K562 (cell line): Measurements from ENCODE around the gene CHPF2. TPM values are rescaled to one million over a fixed set of nuclear protein-coding genes. Genes with fewer than 3 reads are reported as not detected.

Experiments
- C11orf30 ChIP-seq: fragments of 450-650 bp; IDR thresholded peaks from 2 replicates; pipeline ENCODE4 v1.6.1; 2016; ENCODE audit warnings: low read depth, mild to moderate bottlenecking
- CREB3 ChIP-seq: fragments of 450-650 bp; conservative IDR thresholded peaks from 2 replicates; pipeline ENCODE4 v1.6.1; 2016; ENCODE audit warnings: missing genetic modification characterization, low read depth, mild to moderate bottlenecking, missing compliant biosample characterization, moderate library complexity
- CTCFL ChIP-seq: IDR thresholded peaks from 2 replicates; pipeline ENCODE4 v1.6.1; 2011; ENCODE audit warnings: borderline replicate concordance, low read depth, mild to moderate bottlenecking, moderate library complexity, low read length; ENCODE audit not compliant: insufficient read depth, poor library complexity, severe bottlenecking
- DEAF1 ChIP-seq: fragments of 450-650 bp; formaldehyde crosslinking; IDR thresholded peaks from 2 replicates; pipeline ENCODE4 v1.4.0; 2020; ENCODE audit warnings: mild to moderate bottlenecking, moderate library complexity
- FOXJ2 ChIP-seq: fragments of 200-800 bp; sonication (Bioruptor generic); IDR thresholded peaks from 2 replicates; pipeline ENCODE4 v1.6.1; 2016; ENCODE audit warnings: missing genetic modification characterization, missing compliant biosample characterization
- FOXM1 ChIP-seq, 2 experiments: fragments of 450-650 bp in 1 of 2; sonication (generic) in 1 of 2; formaldehyde crosslinking in 1 of 2; IDR thresholded peaks; 2 replicates each; pipeline versions ENCODE4 v1.6.1 to v1.9.0; 2017 to 2022; ENCODE audit warnings: low read depth in 2 of 2, mild to moderate bottlenecking in 2 of 2, missing genetic modification reagents in 1 of 2, moderate library complexity in 1 of 2
- FUS ChIP-seq: fragments of 200-400 bp; formaldehyde crosslinking; optimal IDR thresholded peaks from 2 replicates; pipeline ENCODE3; 2017; ENCODE audit warnings: low read depth, low read length
- HDAC3 ChIP-seq: fragments of 450-650 bp; IDR thresholded peaks from 2 replicates; pipeline ENCODE4 v1.6.1; 2018; ENCODE audit warnings: borderline replicate concordance, mild to moderate bottlenecking, moderate library complexity; ENCODE audit not compliant: partially characterized antibody
- KHSRP ChIP-seq: fragments of 450-650 bp; IDR thresholded peaks from 2 replicates; pipeline ENCODE4 v1.6.1; 2017
- PHB ChIP-seq: fragments of 250-450 bp; sonication (Bioruptor Pico); IDR thresholded peaks from 2 replicates; pipeline ENCODE4 v1.5.0; 2021
- POLR3G ChIP-seq: IDR thresholded peaks from 2 replicates; pipeline ENCODE4 v1.6.1; 2011; ENCODE audit not compliant: insufficient read length, insufficient replicate concordance; ENCODE audit errors: extremely low read depth
- RBM25 ChIP-seq: fragments of 200-400 bp; formaldehyde crosslinking; IDR thresholded peaks from 2 replicates; pipeline ENCODE4 v1.6.1; 2018; ENCODE audit warnings: low read length, low read depth, moderate library complexity; ENCODE audit not compliant: severe bottlenecking
- SMARCE1 ChIP-seq: fragments of 450-650 bp; IDR thresholded peaks from 2 replicates; pipeline ENCODE4 v1.7.1; 2016; ENCODE audit warnings: mild to moderate bottlenecking
- SP2 ChIP-seq: IDR thresholded peaks from 2 replicates; pipeline ENCODE4 v1.6.1; 2011; ENCODE audit warnings: mild to moderate bottlenecking, low read depth, low read length, moderate library complexity; ENCODE audit not compliant: poor library complexity, severe bottlenecking; ENCODE audit errors: extremely low read depth
- SRSF3 ChIP-seq: fragments of 200-400 bp; formaldehyde crosslinking; IDR thresholded peaks from 2 replicates; pipeline ENCODE4 v1.6.1; 2016; ENCODE audit warnings: mild to moderate bottlenecking, low read length, moderate library complexity; ENCODE audit not compliant: insufficient read depth
- TGIF2 ChIP-seq: sonication (generic); formaldehyde crosslinking; IDR thresholded peaks from 2 replicates; pipeline ENCODE4 v1.8.1; 2022; ENCODE audit warnings: mild to moderate bottlenecking, missing genetic modification reagents, moderate library complexity
- USF2 ChIP-seq: sonication (generic); formaldehyde crosslinking; IDR thresholded peaks from 2 replicates; pipeline ENCODE4 v1.5.0; 2020; ENCODE audit warnings: missing genetic modification reagents
- ZC3H8 ChIP-seq: fragments of 450-650 bp; IDR thresholded peaks from 2 replicates; pipeline ENCODE4 v1.6.1; 2017
- ZFP30 ChIP-seq: fragments of 250-450 bp; sonication (Bioruptor Pico); IDR thresholded peaks from 2 replicates; pipeline ENCODE4 v1.8.0; 2022; ENCODE audit warnings: moderate library complexity, mild to moderate bottlenecking, inconsistent platforms, borderline replicate concordance
- ZNF444 ChIP-seq: fragments of 250-450 bp; sonication (Bioruptor Pico); IDR thresholded peaks from 2 replicates; pipeline ENCODE4 v1.4.0; 2020; ENCODE audit warnings: mild to moderate bottlenecking, moderate library complexity
- ZNF586 ChIP-seq: fragments of 450-650 bp; formaldehyde crosslinking; conservative IDR thresholded peaks from 2 replicates; pipeline ENCODE4 v1.4.0; 2020; ENCODE audit warnings: mild to moderate bottlenecking, moderate library complexity
- ZNF785 ChIP-seq: fragments of 250-450 bp; sonication (Bioruptor Pico); IDR thresholded peaks from 2 replicates; pipeline ENCODE4 v1.4.0; 2020; ENCODE audit warnings: mild to moderate bottlenecking
- polyA plus RNA-seq, 8 experiments: library from polyadenylated mRNA; depleted of rRNA in 4 of 8; stranded (reverse) in 5 of 8; unstranded in 3 of 8; fragments of >200 nt; fragmentation: Nextera tagmentation in 2 of 8; fragmentation: Illumina TruSeq in 1 of 8; extraction: Ambion mirVana in 2 of 8; extraction: Trizol in 1 of 8; gene quantifications; 2 replicates each; pipeline versions ENCODE4 v1.2.1 to v1.2.3, GENCODE V29; 2011 to 2014; ENCODE audit warnings: inconsistent platforms in 1 of 8, missing spikeins in 1 of 8
- total RNA-seq, 7 experiments: library from RNA; depleted of rRNA in 6 of 7; stranded (reverse); fragments of >200 nt in 6 of 7; fragmentation: Illumina TruSeq in 2 of 7; extraction: Trizol in 2 of 7; gene quantifications; 2 replicates each; pipeline versions ENCODE4 v1.2.1 to v1.2.3, GENCODE V29; 2011 to 2021; ENCODE audit warnings: low replicate concordance in 1 of 7

The CHPF2 gene
- total and polyA plus RNA-seq, 9 of the 15 experiments (the other 6 are each of a cell fraction or from before 2014, with no cell fraction given), result 0.08 to 32.8 (median 10.5) TPM

- no peak for TF ChIP-seq CTCFL
- TF ChIP-seq SRSF3, result no peak
- no peak for TF ChIP-seq RBM25
- no peak for TF ChIP-seq FOXM1 (IDR thresholded peaks at IDR 0.05; ENCODE audit: low read depth)
- no peak for TF ChIP-seq FOXM1 (CRISPR knock-in tag; IDR thresholded peaks at IDR 0.05; ENCODE audit: low read depth)
- peak; percentile 98 for TF ChIP-seq C11orf30
- TF ChIP-seq POLR3G, result no peak
- TF ChIP-seq KHSRP, result peak; percentile 79; the same call in 1 of the 2 replicates
- peak; percentile 18; the same call in 1 of the 2 replicates for TF ChIP-seq ZC3H8
- no peak for TF ChIP-seq PHB
- TF ChIP-seq HDAC3, result no peak
- TF ChIP-seq FOXJ2 (tag), result peak; percentile 62; the same call in 1 of the 2 replicates
- TF ChIP-seq TGIF2 (CRISPR knock-in tag), result no peak
- peak; percentile 31 for TF ChIP-seq SP2
- no peak for TF ChIP-seq FUS
- TF ChIP-seq ZNF444 (CRISPR knock-in tag), result no peak
- no peak for TF ChIP-seq USF2 (CRISPR knock-in tag)
- TF ChIP-seq ZNF785, result no peak
- TF ChIP-seq SMARCE1, result peak; percentile 15; the same call in 1 of the 2 replicates
- TF ChIP-seq ZFP30, result no peak
- TF ChIP-seq DEAF1, result no peak
- TF ChIP-seq CREB3 (tag), result peak; percentile 71; the same call in 1 of the 2 replicates
- no peak for TF ChIP-seq ZNF586
Observed at GRCh38 chr7:151226875-151227782, 5.2 kb upstream of the CHPF2 start, which contains the start of gene ABCF2 (continued).
